H1 (cell line): ENCODE measurements around the gene EMC6.

Experiments used
- CREB1 ChIP-seq: IDR thresholded peaks from 2 replicates; pipeline ENCODE4 v1.6.1; 2012; ENCODE audit warnings: inconsistent platforms
- CTCF ChIP-seq, 3 experiments: IDR thresholded peaks; 1 replicate in 2 of 3; 2 replicates in 1 of 3; pipeline versions ENCODE4 v1.5.1 to v1.6.1; 2011; ENCODE audit warnings: low read length in 3 of 3, mild to moderate bottlenecking in 3 of 3, inconsistent platforms in 2 of 3, low read depth in 1 of 3, moderate library complexity in 1 of 3; ENCODE audit not compliant: insufficient read depth in 1 of 3; ENCODE audit errors: control extremely low read depth in 1 of 3
- MAX ChIP-seq: IDR thresholded peaks from 2 replicates; pipeline ENCODE4 v1.6.1; 2012; ENCODE audit warnings: inconsistent platforms
- SP1 ChIP-seq: IDR thresholded peaks from 2 replicates; pipeline ENCODE4 v1.6.1; 2011; ENCODE audit warnings: low read depth, low read length
- YY1 ChIP-seq: IDR thresholded peaks from 2 replicates; pipeline ENCODE4 v1.6.1; 2011; ENCODE audit warnings: low read depth, mild to moderate bottlenecking, low read length
- TF ChIP-seq, protein P1 (sequence below): fragments of 300-600 bp; sonication (generic); IDR thresholded peaks from 2 replicates; pipeline ENCODE4 v1.7.1; 2012; ENCODE audit warnings: low read length, moderate library complexity, mild to moderate bottlenecking, inconsistent platforms; ENCODE audit not compliant: insufficient replicate concordance

DNA sequence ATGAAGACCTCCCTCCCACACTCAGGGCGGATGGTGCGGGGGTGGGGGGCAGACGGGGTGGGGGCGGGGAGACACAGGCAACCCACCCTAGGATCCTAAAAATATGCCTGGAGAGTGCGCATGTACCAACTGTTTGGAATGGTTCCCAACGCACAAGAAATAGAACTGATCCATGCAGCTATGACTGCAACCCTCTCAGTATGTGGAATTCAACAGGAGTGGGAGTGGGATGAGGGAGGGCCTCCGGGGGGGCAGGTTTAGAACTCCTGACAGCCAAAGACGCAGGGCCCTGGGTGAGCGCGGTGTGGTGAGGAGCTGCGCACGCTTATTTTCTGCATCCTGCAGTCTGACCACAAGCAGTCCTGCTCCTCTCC lies 28.5 kb downstream of the EMC6 start:
- TF ChIP-seq SP1 (no peak), CTCF (IDR thresholded peaks at IDR 0.05; ENCODE audit: control extremely low read depth in 1 of 3, insufficient read depth in 1 of 3, low read depth in 1 of 3, low read length in 3 of 3) (no peak), MAX (no peak), CREB1 (no peak), YY1 (no peak)
- TF ChIP-seq, protein P1, sequence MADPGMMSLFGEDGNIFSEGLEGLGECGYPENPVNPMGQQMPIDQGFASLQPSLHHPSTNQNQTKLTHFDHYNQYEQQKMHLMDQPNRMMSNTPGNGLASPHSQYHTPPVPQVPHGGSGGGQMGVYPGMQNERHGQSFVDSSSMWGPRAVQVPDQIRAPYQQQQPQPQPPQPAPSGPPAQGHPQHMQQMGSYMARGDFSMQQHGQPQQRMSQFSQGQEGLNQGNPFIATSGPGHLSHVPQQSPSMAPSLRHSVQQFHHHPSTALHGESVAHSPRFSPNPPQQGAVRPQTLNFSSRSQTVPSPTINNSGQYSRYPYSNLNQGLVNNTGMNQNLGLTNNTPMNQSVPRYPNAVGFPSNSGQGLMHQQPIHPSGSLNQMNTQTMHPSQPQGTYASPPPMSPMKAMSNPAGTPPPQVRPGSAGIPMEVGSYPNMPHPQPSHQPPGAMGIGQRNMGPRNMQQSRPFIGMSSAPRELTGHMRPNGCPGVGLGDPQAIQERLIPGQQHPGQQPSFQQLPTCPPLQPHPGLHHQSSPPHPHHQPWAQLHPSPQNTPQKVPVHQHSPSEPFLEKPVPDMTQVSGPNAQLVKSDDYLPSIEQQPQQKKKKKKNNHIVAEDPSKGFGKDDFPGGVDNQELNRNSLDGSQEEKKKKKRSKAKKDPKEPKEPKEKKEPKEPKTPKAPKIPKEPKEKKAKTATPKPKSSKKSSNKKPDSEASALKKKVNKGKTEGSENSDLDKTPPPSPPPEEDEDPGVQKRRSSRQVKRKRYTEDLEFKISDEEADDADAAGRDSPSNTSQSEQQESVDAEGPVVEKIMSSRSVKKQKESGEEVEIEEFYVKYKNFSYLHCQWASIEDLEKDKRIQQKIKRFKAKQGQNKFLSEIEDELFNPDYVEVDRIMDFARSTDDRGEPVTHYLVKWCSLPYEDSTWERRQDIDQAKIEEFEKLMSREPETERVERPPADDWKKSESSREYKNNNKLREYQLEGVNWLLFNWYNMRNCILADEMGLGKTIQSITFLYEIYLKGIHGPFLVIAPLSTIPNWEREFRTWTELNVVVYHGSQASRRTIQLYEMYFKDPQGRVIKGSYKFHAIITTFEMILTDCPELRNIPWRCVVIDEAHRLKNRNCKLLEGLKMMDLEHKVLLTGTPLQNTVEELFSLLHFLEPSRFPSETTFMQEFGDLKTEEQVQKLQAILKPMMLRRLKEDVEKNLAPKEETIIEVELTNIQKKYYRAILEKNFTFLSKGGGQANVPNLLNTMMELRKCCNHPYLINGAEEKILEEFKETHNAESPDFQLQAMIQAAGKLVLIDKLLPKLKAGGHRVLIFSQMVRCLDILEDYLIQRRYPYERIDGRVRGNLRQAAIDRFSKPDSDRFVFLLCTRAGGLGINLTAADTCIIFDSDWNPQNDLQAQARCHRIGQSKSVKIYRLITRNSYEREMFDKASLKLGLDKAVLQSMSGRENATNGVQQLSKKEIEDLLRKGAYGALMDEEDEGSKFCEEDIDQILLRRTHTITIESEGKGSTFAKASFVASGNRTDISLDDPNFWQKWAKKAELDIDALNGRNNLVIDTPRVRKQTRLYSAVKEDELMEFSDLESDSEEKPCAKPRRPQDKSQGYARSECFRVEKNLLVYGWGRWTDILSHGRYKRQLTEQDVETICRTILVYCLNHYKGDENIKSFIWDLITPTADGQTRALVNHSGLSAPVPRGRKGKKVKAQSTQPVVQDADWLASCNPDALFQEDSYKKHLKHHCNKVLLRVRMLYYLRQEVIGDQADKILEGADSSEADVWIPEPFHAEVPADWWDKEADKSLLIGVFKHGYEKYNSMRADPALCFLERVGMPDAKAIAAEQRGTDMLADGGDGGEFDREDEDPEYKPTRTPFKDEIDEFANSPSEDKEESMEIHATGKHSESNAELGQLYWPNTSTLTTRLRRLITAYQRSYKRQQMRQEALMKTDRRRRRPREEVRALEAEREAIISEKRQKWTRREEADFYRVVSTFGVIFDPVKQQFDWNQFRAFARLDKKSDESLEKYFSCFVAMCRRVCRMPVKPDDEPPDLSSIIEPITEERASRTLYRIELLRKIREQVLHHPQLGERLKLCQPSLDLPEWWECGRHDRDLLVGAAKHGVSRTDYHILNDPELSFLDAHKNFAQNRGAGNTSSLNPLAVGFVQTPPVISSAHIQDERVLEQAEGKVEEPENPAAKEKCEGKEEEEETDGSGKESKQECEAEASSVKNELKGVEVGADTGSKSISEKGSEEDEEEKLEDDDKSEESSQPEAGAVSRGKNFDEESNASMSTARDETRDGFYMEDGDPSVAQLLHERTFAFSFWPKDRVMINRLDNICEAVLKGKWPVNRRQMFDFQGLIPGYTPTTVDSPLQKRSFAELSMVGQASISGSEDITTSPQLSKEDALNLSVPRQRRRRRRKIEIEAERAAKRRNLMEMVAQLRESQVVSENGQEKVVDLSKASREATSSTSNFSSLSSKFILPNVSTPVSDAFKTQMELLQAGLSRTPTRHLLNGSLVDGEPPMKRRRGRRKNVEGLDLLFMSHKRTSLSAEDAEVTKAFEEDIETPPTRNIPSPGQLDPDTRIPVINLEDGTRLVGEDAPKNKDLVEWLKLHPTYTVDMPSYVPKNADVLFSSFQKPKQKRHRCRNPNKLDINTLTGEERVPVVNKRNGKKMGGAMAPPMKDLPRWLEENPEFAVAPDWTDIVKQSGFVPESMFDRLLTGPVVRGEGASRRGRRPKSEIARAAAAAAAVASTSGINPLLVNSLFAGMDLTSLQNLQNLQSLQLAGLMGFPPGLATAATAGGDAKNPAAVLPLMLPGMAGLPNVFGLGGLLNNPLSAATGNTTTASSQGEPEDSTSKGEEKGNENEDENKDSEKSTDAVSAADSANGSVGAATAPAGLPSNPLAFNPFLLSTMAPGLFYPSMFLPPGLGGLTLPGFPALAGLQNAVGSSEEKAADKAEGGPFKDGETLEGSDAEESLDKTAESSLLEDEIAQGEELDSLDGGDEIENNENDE: no peak
